H1 (cell line): ENCODE results near the gene TSEN2. TPM values are rescaled to one million over a fixed set of nuclear protein-coding genes. Genes with fewer than 3 reads are reported as not detected.
A peak's percentile ranks its signal among the peaks of the same experiment; 100 is the strongest.
"Not testable (repeated sequence)": the region's sequence is repeated elsewhere in the genome, so short reads cannot be mapped to it uniquely, and the experiment has no call there.

Source experiments
- CTCF ChIA-PET: fragments of 300-600 bp; sonication (Branson Sonifier 250); formaldehyde crosslinking; loops from one replicate; lab custom pipeline; 2021; ENCODE audit not compliant: partially characterized antibody; lab: Charles Lee
- POLR2A ChIA-PET: fragments of 300-600 bp; sonication (Branson Sonifier 250); formaldehyde crosslinking; loops from one replicate; lab custom pipeline; 2021; ENCODE audit warnings: inconsistent platforms; ENCODE audit not compliant: partially characterized antibody; lab: Charles Lee
- DNase-seq, 2 experiments: peaks; one replicate each; pipeline versions ENCODE4 v3.0.0 to v3.0.0-alpha.2; 2010 to 2022; ENCODE audit warnings: low spot score in 2 of 2, low read depth in 1 of 2, mixed read lengths in 1 of 2
- FAIRE-seq: peaks from 2 replicates; lab custom pipeline; 2011; peaks lifted over from hg19 to GRCh38; lab: Jason Lieb, UNC
- H2AFZ ChIP-seq: 2 replicates; pipeline ENCODE4 v1.8.1; 2012; ENCODE audit warnings: low read length, inconsistent platforms
- H2AK5ac ChIP-seq: 2 replicates; pipeline ENCODE4 v1.6.1; 2013; ENCODE audit warnings: low read depth, low read length
- H2BK120ac ChIP-seq: replicated peaks from 2 replicates; pipeline ENCODE3; 2013; ENCODE audit warnings: low read depth, low read length, inconsistent platforms
- H2BK12ac ChIP-seq: 2 replicates; pipeline ENCODE4 v1.6.1; 2013; ENCODE audit warnings: low read depth, low read length
- H2BK15ac ChIP-seq: 2 replicates; pipeline ENCODE4 v1.6.1; 2013; ENCODE audit warnings: low read length
- H2BK20ac ChIP-seq: 2 replicates; pipeline ENCODE4 v1.6.1; 2013; ENCODE audit warnings: low read length
- H2BK5ac ChIP-seq: 2 replicates; pipeline ENCODE4 v1.6.1; 2013; ENCODE audit warnings: low read depth, low read length
- H3K14ac ChIP-seq: 2 replicates; pipeline ENCODE4 v1.6.1; 2013; ENCODE audit warnings: inconsistent platforms; ENCODE audit not compliant: insufficient read length
- H3K18ac ChIP-seq: 2 replicates; pipeline ENCODE4 v1.6.1; 2013; ENCODE audit warnings: low read length; ENCODE audit errors: extremely low read depth
- H3K23ac ChIP-seq: 2 replicates; pipeline ENCODE4 v1.6.1; 2013; ENCODE audit warnings: inconsistent platforms; ENCODE audit not compliant: insufficient read length
- H3K23me2 ChIP-seq: 2 replicates; pipeline ENCODE4 v1.6.1; 2013; ENCODE audit warnings: low read depth, low read length
- H3K27ac ChIP-seq: 2 replicates; pipeline ENCODE4 v1.6.1; 2011; ENCODE audit warnings: low read depth, low read length, inconsistent platforms
- H3K27me3 ChIP-seq, 4 experiments: replicated peaks in 1 of 4; 1 replicate in 1 of 4; 2 replicates in 3 of 4; pipeline versions ENCODE4 v1.6.1 to v1.8.1; 2011 to 2013; ENCODE audit warnings: low read length in 3 of 4, mild to moderate bottlenecking in 3 of 4, inconsistent platforms in 2 of 4, mixed read lengths in 2 of 4, moderate library complexity in 1 of 4; ENCODE audit not compliant: control insufficient read depth in 3 of 4, insufficient read depth in 3 of 4; ENCODE audit errors: extremely low read depth in 1 of 4
- H3K36me3 ChIP-seq, 4 experiments: 2 replicates each; pipeline versions ENCODE4 v1.6.1 to v1.8.1; 2011 to 2013; ENCODE audit warnings: mild to moderate bottlenecking in 4 of 4, low read length in 3 of 4, moderate library complexity in 2 of 4, control low read depth in 1 of 4, inconsistent platforms in 1 of 4; ENCODE audit not compliant: insufficient read depth in 4 of 4, control insufficient read depth in 2 of 4
- H3K4ac ChIP-seq: replicated peaks from 2 replicates; pipeline ENCODE3; 2013; ENCODE audit warnings: low read length, low read depth, mixed read lengths, inconsistent platforms; ENCODE audit not compliant: insufficient read length
- H3K4me1 ChIP-seq, 4 experiments: replicated peaks in 1 of 4; 1 replicate in 1 of 4; 2 replicates in 3 of 4; pipeline versions ENCODE4 v1.6.1 to v1.8.1; 2011 to 2013; ENCODE audit warnings: low read length in 3 of 4, inconsistent platforms in 2 of 4, mixed read lengths in 1 of 4; ENCODE audit not compliant: insufficient read depth in 4 of 4, control insufficient read depth in 3 of 4
- H3K4me2 ChIP-seq, 2 experiments: 2 replicates each; pipeline versions ENCODE4 v1.6.1 to v1.8.1; 2011 to 2013; ENCODE audit warnings: low read depth in 2 of 2, low read length in 2 of 2, control low read depth in 1 of 2, inconsistent platforms in 1 of 2, mild to moderate bottlenecking in 1 of 2; ENCODE audit not compliant: insufficient read depth in 1 of 2
- H3K4me3 ChIP-seq, 4 experiments: fragments of 200-600, 300-600 bp in 1 of 4; sonication (generic), shearing (Covaris generic), sonication (Bioruptor Twin) in 1 of 4; 2 replicates each; pipeline versions ENCODE4 v1.5.1 to v1.8.1; 2011 to 2016; ENCODE audit warnings: low read length in 4 of 4, low read depth in 3 of 4, control low read depth in 2 of 4, inconsistent platforms in 2 of 4, mild to moderate bottlenecking in 2 of 4, mixed read lengths in 1 of 4, moderate library complexity in 1 of 4; ENCODE audit not compliant: insufficient read depth in 2 of 4; ENCODE audit errors: extremely low read depth in 1 of 4
- H3K56ac ChIP-seq: replicated peaks from 2 replicates; pipeline ENCODE3; 2013; ENCODE audit warnings: low read depth, mild to moderate bottlenecking, mixed read lengths, low read length, inconsistent platforms; ENCODE audit not compliant: insufficient read length
- H3K79me1 ChIP-seq: 2 replicates; pipeline ENCODE4 v1.6.1; 2013; ENCODE audit warnings: low read depth, low read length, control low read depth
- H3K79me2 ChIP-seq, 2 experiments: 2 replicates each; pipeline versions ENCODE4 v1.6.1 to v1.8.1; 2012 to 2013; ENCODE audit warnings: low read length in 2 of 2, mild to moderate bottlenecking in 2 of 2, inconsistent platforms in 1 of 2; ENCODE audit not compliant: insufficient read depth in 2 of 2, control insufficient read depth in 1 of 2
- H3K9ac ChIP-seq, 4 experiments: replicated peaks in 1 of 4; 1 replicate in 1 of 4; 2 replicates in 3 of 4; pipeline versions ENCODE4 v1.6.1 to v1.8.1; 2011 to 2013; ENCODE audit warnings: low read depth in 3 of 4, low read length in 3 of 4, control low read depth in 2 of 4, mild to moderate bottlenecking in 2 of 4, moderate library complexity in 2 of 4, inconsistent platforms in 1 of 4; ENCODE audit errors: extremely low read depth in 1 of 4
- H3K9me3 ChIP-seq, 2 experiments: 2 replicates each; pipeline versions ENCODE4 v1.6.1 to v1.8.1; 2012 to 2013; ENCODE audit warnings: mild to moderate bottlenecking in 2 of 2, moderate library complexity in 2 of 2, control low read depth in 1 of 2, inconsistent platforms in 1 of 2, low read depth in 1 of 2, low read length in 1 of 2, mixed read lengths in 1 of 2; ENCODE audit not compliant: insufficient read depth in 2 of 2
- H4K20me1 ChIP-seq, 2 experiments: replicated peaks in 1 of 2; 2 replicates each; pipeline versions ENCODE3 to v1.8.1; 2011 to 2013; ENCODE audit warnings: inconsistent platforms in 2 of 2, low read length in 2 of 2, mild to moderate bottlenecking in 1 of 2; ENCODE audit not compliant: insufficient read depth in 2 of 2, control insufficient read depth in 1 of 2
- H4K5ac ChIP-seq: 2 replicates; pipeline ENCODE4 v1.6.1; 2013; ENCODE audit warnings: low read length, low read depth, mixed read lengths, inconsistent platforms; ENCODE audit not compliant: insufficient read length
- H4K8ac ChIP-seq: 2 replicates; pipeline ENCODE4 v1.8.0; 2013; ENCODE audit warnings: mild to moderate bottlenecking, moderate library complexity, low read length, inconsistent platforms; ENCODE audit not compliant: insufficient read depth; ENCODE audit errors: extremely low read depth
- H4K91ac ChIP-seq: replicated peaks from 2 replicates; pipeline ENCODE3; 2013; ENCODE audit warnings: low read length, mixed read lengths, inconsistent platforms; ENCODE audit not compliant: insufficient read length
- WGBS, 2 experiments: shearing (Covaris generic) in 1 of 2; methylation state at CpG; one replicate each; pipeline versions ENCODE4 v1.1.6 to v1.1.7; 2013 to 2015; ENCODE audit warnings: low lambda C conversion rate in 2 of 2, mixed read lengths in 2 of 2, inconsistent platforms in 1 of 2, low coverage in 1 of 2, missing lambda C conversion rate in 1 of 2; ENCODE audit not compliant: insufficient replicate concordance in 2 of 2, insufficient coverage in 1 of 2, insufficient read length in 1 of 2; ENCODE audit errors: extremely low coverage in 1 of 2, missing lambda C conversion rate in 1 of 2; 5-methylcytosine and 5-hydroxymethylcytosine counted together
- polyA plus RNA-seq, 7 experiments: library from polyadenylated mRNA; depleted of rRNA in 3 of 7; stranded (reverse) in 5 of 7; unstranded in 2 of 7; fragments of >200 nt in 5 of 7; fragments of 200-250 nt in 2 of 7; gene quantifications; 1 replicate in 5 of 7; 2 replicates in 1 of 7; 4 replicates in 1 of 7; pipeline versions ENCODE4 v1.2.1 to v1.2.3, GENCODE V29; 2011 to 2013; ENCODE audit warnings: missing spikeins in 2 of 7, mixed read lengths in 2 of 7
- total RNA-seq: library from RNA; stranded (reverse); fragmentation: NEBNext Ultra II Directional; extraction: Animal tissue kit (Norgen Biotek cat#: 25700); gene quantifications from 2 replicates; pipeline ENCODE4 v1.2.1, GENCODE V29; 2021

TSEN2 gene
- total and polyA plus RNA-seq, 2 of the 8 experiments (the other 6 are each of a cell fraction or from before 2014, with no cell fraction given): 16.1 to 22.4 TPM

- not testable (repeated sequence) for H3K23me2 ChIP-seq, H3K14ac ChIP-seq, H2BK20ac ChIP-seq, H4K5ac ChIP-seq, H3K36me3 ChIP-seq, H4K20me1 ChIP-seq, DNase-seq, H3K4ac ChIP-seq, H4K8ac ChIP-seq, H2BK5ac ChIP-seq, H2BK120ac ChIP-seq, H2AK5ac ChIP-seq, H3K79me1 ChIP-seq, H3K4me2 ChIP-seq, H3K56ac ChIP-seq, H3K27ac ChIP-seq, H3K18ac ChIP-seq, H3K79me2 ChIP-seq, FAIRE-seq, H2BK12ac ChIP-seq, H3K23ac ChIP-seq, H3K9ac ChIP-seq, H3K27me3 ChIP-seq, H2BK15ac ChIP-seq, H3K9me3 ChIP-seq, H4K91ac ChIP-seq, H3K4me1 ChIP-seq, H3K4me3 ChIP-seq
- H2AFZ ChIP-seq: peak overlapping the region; percentile 98; the same call in 1 of the 2 replicates
- POLR2A ChIA-PET: interaction anchor here (1.7 kb wide), 1 partner anchor 66 kb away, joined by 7 read pairs; the partner anchor contains the start of gene MKRN2OS
- CTCF ChIA-PET: interaction anchor here (0.6 to 4.4 kb wide), 56 partner anchors 9 to 1205 kb away, joined by 3 to 36 read pairs (median 4); partner anchors contain the start of gene PPARG
- 100% methylated on average over 3 of the region's 3 CpGs; no CpG with 5 or more reads in 1 of the 2 experiments for WGBS, 2 experiments
These were observed 5.1 kb upstream of the TSEN2 start for GRCh38 chr3:12479198-12479597.
